ENCODE results near the gene DBN1. TPM values are rescaled to one million over a fixed set of nuclear protein-coding genes. Genes with fewer than 3 reads are reported as not detected.

The DBN1 gene
- total and polyA plus RNA-seq, 2 of the 8 experiments (the other 6 are each of a cell fraction or from before 2014, with no cell fraction given) = 168 to 333 TPM

GRCh38 chr5:177478711-177479646 is 5.5 kb upstream of the DBN1 start:
- CTCF ChIA-PET (ENCODE audit: partially characterized antibody) = interaction anchor here (0.5 to 10.4 kb wide), 10 partner anchors 13 to 109 kb away, joined by 3 to 162 read pairs (median 4); partner anchors contain the start of gene PDLIM7
- Histone ChIP-seq H3K23me2 (ENCODE audit: low read depth, low read length) (peaks cover 1% of the 10 kb centered on the region), H4K91ac (replicated peaks; ENCODE audit: insufficient read length, low read length) (no peak overlapping the region)

More at GRCh38 chr5:177478711-177479646, 5.5 kb upstream of the DBN1 start:
- Histone ChIP-seq H2BK20ac (ENCODE audit: low read length) (no peak overlapping the region; the same call in 1 of the 2 replicates), H3K4me3 (ENCODE audit: extremely low read depth in 1 of 4, insufficient read depth in 2 of 4, low read depth in 3 of 4, low read length in 4 of 4) (no peak overlapping the region), H3K36me3 (ENCODE audit: control insufficient read depth in 2 of 4, insufficient read depth in 4 of 4, low read length in 3 of 4) (peaks cover 4 to 9% (median 5%) of the 10 kb centered on the region in 4 experiments; a peak in 5 of 8 replicates), H3K4me2 (ENCODE audit: insufficient read depth in 1 of 2, low read depth in 2 of 2, low read length in 2 of 2) (no peak overlapping the region), H3K18ac (ENCODE audit: extremely low read depth, low read length) (no peak overlapping the region), H2BK120ac (replicated peaks; ENCODE audit: low read depth, low read length) (no peak overlapping the region), H3K23ac (ENCODE audit: insufficient read length) (no peak overlapping the region), H4K5ac (ENCODE audit: insufficient read length, low read depth, low read length) (no peak overlapping the region), H4K8ac (ENCODE audit: extremely low read depth, insufficient read depth, low read length) (no peak overlapping the region), H2BK15ac (ENCODE audit: low read length) (no peak overlapping the region), H2BK12ac (ENCODE audit: low read depth, low read length) (no peak overlapping the region), H3K27ac (ENCODE audit: low read depth, low read length) (no peak overlapping the region), H3K79me1 (ENCODE audit: low read depth, low read length) (peaks cover 1% of the 10 kb centered on the region; the same call in 1 of the 2 replicates), H3K9ac (replicated peaks in 1 of 4; ENCODE audit: extremely low read depth in 1 of 4, low read depth in 3 of 4, low read length in 3 of 4) (no peak overlapping the region), H3K9me3 (ENCODE audit: insufficient read depth in 2 of 2, low read depth in 1 of 2, low read length in 1 of 2) (no peaks in the 10 kb centered on the region), H3K79me2 (ENCODE audit: control insufficient read depth in 1 of 2, insufficient read depth in 2 of 2, low read length in 2 of 2) (no peaks in the 10 kb centered on the region), H4K20me1 (replicated peaks in 1 of 2; ENCODE audit: control insufficient read depth in 1 of 2, insufficient read depth in 2 of 2, low read length in 2 of 2) (peaks cover 0 to 5% of the 10 kb centered on the region in 2 experiments), H3K14ac (ENCODE audit: insufficient read length) (no peak overlapping the region), H3K4me1 (replicated peaks in 1 of 4; ENCODE audit: control insufficient read depth in 3 of 4, insufficient read depth in 4 of 4, low read length in 3 of 4) (peaks cover 0 to 17% (median 9%) of the 10 kb centered on the region in 4 experiments; a peak in 6 of 7 replicates), H3K27me3 (replicated peaks in 1 of 4; ENCODE audit: control insufficient read depth in 3 of 4, extremely low read depth in 1 of 4, insufficient read depth in 3 of 4, low read length in 3 of 4) (no peaks in the 10 kb centered on the region), H3K56ac (replicated peaks; ENCODE audit: insufficient read length, low read depth, low read length) (no peak overlapping the region), H2AFZ (ENCODE audit: low read length) (no peak overlapping the region), H2BK5ac (ENCODE audit: low read depth, low read length) (no peak overlapping the region), H3K4ac (replicated peaks; ENCODE audit: insufficient read length, low read depth, low read length) (no peak overlapping the region), H2AK5ac (ENCODE audit: low read depth, low read length) (no peak overlapping the region)
- DNase-seq (ENCODE audit: low read depth in 1 of 2, low spot score in 2 of 2) = no peak
- 92% methylated on average over 18 of the region's 18 CpGs; no CpG with 5 or more reads in 1 of the 2 experiments for WGBS, 2 experiments (ENCODE audit: extremely low coverage in 1 of 2, insufficient coverage in 1 of 2, insufficient read length in 1 of 2, insufficient replicate concordance in 2 of 2, low coverage in 1 of 2, low lambda C conversion rate in 2 of 2, missing lambda C conversion rate in 1 of 2)
- POLR2A ChIA-PET (ENCODE audit: partially characterized antibody) = interaction anchor here (1.2 to 67.5 kb wide), 6 partner anchors 1 to 113 kb away, joined by 3 to 3349 read pairs (median 8); partner anchors contain the start of genes DBN1, DDX41, DOK3 and PDLIM7
- TF ChIP-seq GTF2F1 (IDR thresholded peaks at IDR 0.05; ENCODE audit: borderline replicate concordance, low read depth, low read length) = no peak
- peak in 1 of 2 experiments; percentile 63; a peak in 2 of 3 replicates for TF ChIP-seq POLR2A (IDR thresholded peaks at IDR 0.05; ENCODE audit: control extremely low read depth in 1 of 2, low read depth in 2 of 2, low read length in 2 of 2)
- TF ChIP-seq CEBPB (IDR thresholded peaks at IDR 0.05; ENCODE audit: low read depth, low read length) = no peak
- FAIRE-seq = no peak
